Progenitor cell of endocrine pancreas (in vitro differentiated cells): ENCODE results near the gene ATXN1. TPM values are rescaled to one million over a fixed set of nuclear protein-coding genes. Genes with fewer than 3 reads are reported as not detected.
"Not testable (repeated sequence)": the region's sequence is repeated elsewhere in the genome, so short reads cannot be mapped to it uniquely, and the experiment has no call there.

Experiments used
- DNase-seq: peaks from one replicate; pipeline ENCODE4 v3.0.0; 2021; ENCODE audit warnings: low spot score; ENCODE audit not compliant: unreplicated experiment
- H3K27ac Mint-ChIP-seq: 2 replicates; pipeline ENCODE4 v1.8.0; 2021; ENCODE audit warnings: mild to moderate bottlenecking, moderate library complexity, mixed read lengths
- H3K27me3 Mint-ChIP-seq: 2 replicates; pipeline ENCODE4 v1.8.0; 2021; ENCODE audit warnings: mixed read lengths
- H3K36me3 Mint-ChIP-seq: 2 replicates; pipeline ENCODE4 v1.8.0; 2022; ENCODE audit warnings: mixed read lengths; ENCODE audit not compliant: insufficient read depth
- H3K4me1 Mint-ChIP-seq: 2 replicates; pipeline ENCODE4 v1.8.0; 2021; ENCODE audit warnings: low read depth, mixed read lengths
- H3K4me3 Mint-ChIP-seq: 2 replicates; pipeline ENCODE4 v1.8.0; 2021; ENCODE audit warnings: low read depth, mild to moderate bottlenecking, moderate library complexity, mixed read lengths
- H3K9me3 Mint-ChIP-seq: 2 replicates; pipeline ENCODE4 v1.8.0; 2021; ENCODE audit warnings: low read depth, mixed read lengths
- CTCF ChIP-seq: fragments of 200-600 bp; sonication (generic); IDR thresholded peaks from one replicate; pipeline ENCODE4 v1.5.0; 2021; ENCODE audit warnings: antibody characterized with exemption, mild to moderate bottlenecking; ENCODE audit not compliant: unreplicated experiment
- total RNA-seq: library from RNA; stranded (reverse); gene quantifications from 2 replicates; pipeline ENCODE4 v1.2.1, GENCODE V29; 2021

The ATXN1 gene
- total RNA-seq, 1 donor from 2014 or later = 35.8 TPM

DNA sequence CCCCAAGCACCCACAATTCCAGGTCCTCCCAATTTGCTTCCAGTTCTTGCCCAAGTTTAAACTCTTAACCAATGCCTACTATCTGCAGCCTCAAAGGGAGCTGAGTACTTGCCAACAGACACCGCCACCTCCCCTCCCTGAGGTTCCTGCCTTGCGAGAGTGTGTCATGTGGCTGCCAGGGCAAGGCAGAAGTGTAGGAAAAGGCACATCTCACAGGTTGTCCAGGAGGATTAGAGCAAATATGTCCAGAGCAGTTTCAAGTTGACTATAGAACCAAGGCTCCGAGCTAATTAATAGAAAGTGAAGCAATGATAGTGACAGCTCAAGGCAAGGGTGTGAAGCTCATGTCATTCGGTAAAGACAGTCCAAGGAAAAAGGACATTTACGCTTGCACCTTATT lies 127.8 kb downstream of the ATXN1 start:
- H3K4me1 Mint-ChIP-seq = peaks cover 20% of the 10 kb centered on the region
- no peak for DNase-seq
- no peak overlapping the region for H3K27ac Mint-ChIP-seq
- no peaks in the 10 kb centered on the region for H3K9me3 Mint-ChIP-seq
- peaks cover 8% of the 10 kb centered on the region for H3K36me3 Mint-ChIP-seq
- TF ChIP-seq CTCF = no peak
- H3K27me3 Mint-ChIP-seq = no peaks in the 10 kb centered on the region
- no peak overlapping the region for H3K4me3 Mint-ChIP-seq

GRCh38 chr6:16632101-16632500 lies 129.2 kb downstream of the ATXN1 start:
- Mint-ChIP-seq H3K4me1 (peaks cover 20% of the 10 kb centered on the region), H3K27me3 (no peaks in the 10 kb centered on the region), H3K9me3 (no peaks in the 10 kb centered on the region), H3K4me3 (no peak overlapping the region), H3K36me3 (peaks cover 10% of the 10 kb centered on the region), H3K27ac (no peak overlapping the region)
- no peak for TF ChIP-seq CTCF
- no peak for DNase-seq

- Mint-ChIP-seq H3K27ac (no peak overlapping the region), H3K36me3 (peaks cover 8% of the 10 kb centered on the region), H3K27me3 (no peaks in the 10 kb centered on the region), H3K4me1 (peaks cover 15% of the 10 kb centered on the region), H3K9me3 (no peaks in the 10 kb centered on the region), H3K4me3 (no peak overlapping the region)
- no peak for DNase-seq
- TF ChIP-seq CTCF = no peak
Observed at GRCh38 chr6:16630026-16630643, 131.1 kb downstream of the ATXN1 start.

- H3K36me3 Mint-ChIP-seq, H3K4me1 Mint-ChIP-seq, H3K27me3 Mint-ChIP-seq, DNase-seq, H3K27ac Mint-ChIP-seq, H3K9me3 Mint-ChIP-seq, H3K4me3 Mint-ChIP-seq: not testable (repeated sequence)
Observed at GRCh38 chr6:16628580-16628979, 132.7 kb downstream of the ATXN1 start.

- Mint-ChIP-seq H3K9me3 (no peaks in the 10 kb centered on the region), H3K27ac (no peak overlapping the region), H3K36me3 (peaks cover 6% of the 10 kb centered on the region), H3K4me1 (peaks cover 2% of the 10 kb centered on the region), H3K27me3 (no peaks in the 10 kb centered on the region), H3K4me3 (no peak overlapping the region)
- DNase-seq = no peak
- TF ChIP-seq CTCF = no peak
Observed at GRCh38 chr6:16626650-16627049, 134.6 kb downstream of the ATXN1 start.
